WTC11 (cell line): ENCODE measurements around the gene PSORS1C1. TPM values are rescaled to one million over a fixed set of nuclear protein-coding genes. Genes with fewer than 3 reads are reported as not detected.

Experiments
- ATAC-seq: fragments of 200-7000 bp; cut with Tn5 transposase; 2 replicates; pipeline ENCODE4 v1.10.0; 2021; ENCODE audit warnings: mild to moderate bottlenecking, moderate library complexity
- CTCF ChIA-PET: fragments of 300-600 bp; sonication (Branson Sonifier 250); formaldehyde crosslinking; loops from one replicate; lab custom pipeline; 2021; ENCODE audit warnings: antibody characterized with exemption; lab: Charles Lee
- POLR2A ChIA-PET: fragments of 350-600 bp; sonication (Branson Sonifier 250); formaldehyde crosslinking; loops from one replicate; lab custom pipeline; 2021; ENCODE audit warnings: antibody characterized with exemption; lab: Charles Lee
- DNase-seq: peaks from one replicate; pipeline ENCODE4 v3.0.0; 2021; ENCODE audit warnings: low spot score
- H3K27ac Mint-ChIP-seq: 2 replicates; pipeline ENCODE4 v1.8.0; 2021; ENCODE audit warnings: mixed read lengths
- H3K27me3 Mint-ChIP-seq: 2 replicates; pipeline ENCODE4 v1.8.0; 2021; ENCODE audit warnings: low read depth, mild to moderate bottlenecking, moderate library complexity, mixed read lengths
- H3K36me3 Mint-ChIP-seq: 2 replicates; pipeline ENCODE4 v1.8.0; 2021; ENCODE audit warnings: mixed read lengths
- H3K4me1 Mint-ChIP-seq: 2 replicates; pipeline ENCODE4 v1.8.0; 2022; ENCODE audit warnings: mixed read lengths
- H3K4me3 Mint-ChIP-seq: 2 replicates; pipeline ENCODE4 v1.8.0; 2021; ENCODE audit warnings: mild to moderate bottlenecking, moderate library complexity, mixed read lengths
- H3K9me3 Mint-ChIP-seq: 2 replicates; pipeline ENCODE4 v1.8.0; 2021; ENCODE audit warnings: mixed read lengths
- AFF4 ChIP-seq: sonication (generic); formaldehyde crosslinking; IDR thresholded peaks from 2 replicates; pipeline ENCODE4 v1.8.1; 2023; ENCODE audit warnings: mild to moderate bottlenecking, missing genetic modification reagents, borderline replicate concordance
- GTF2I ChIP-seq: fragments of 250-450 bp; sonication (Bioruptor Pico); conservative IDR thresholded peaks from 2 replicates; pipeline ENCODE4 v1.4.0; 2021; ENCODE audit warnings: mild to moderate bottlenecking
- JUN ChIP-seq: sonication (generic); formaldehyde crosslinking; IDR thresholded peaks from 2 replicates; pipeline ENCODE4 v1.8.0; 2023; ENCODE audit warnings: mild to moderate bottlenecking, missing genetic modification reagents
- PRRX2 ChIP-seq: fragments of 250-450 bp; sonication (Bioruptor Pico); IDR thresholded peaks from 2 replicates; pipeline ENCODE4 v1.8.0; 2021; ENCODE audit warnings: mild to moderate bottlenecking
- SOX15 ChIP-seq: fragments of 250-450 bp; sonication (Bioruptor Pico); IDR thresholded peaks from 2 replicates; pipeline ENCODE4 v1.9.0; 2021; ENCODE audit warnings: mild to moderate bottlenecking
- TP53 ChIP-seq: sonication (generic); formaldehyde crosslinking; IDR thresholded peaks from 2 replicates; pipeline ENCODE4 v1.8.1; 2023; ENCODE audit warnings: mild to moderate bottlenecking, missing genetic modification reagents
- USF2 ChIP-seq: sonication (generic); formaldehyde crosslinking; IDR thresholded peaks from 2 replicates; pipeline ENCODE4 v1.8.1; 2023; ENCODE audit warnings: mild to moderate bottlenecking, missing genetic modification reagents, moderate library complexity
- ZNF219 ChIP-seq: sonication (generic); formaldehyde crosslinking; IDR thresholded peaks from 2 replicates; pipeline ENCODE4 v1.8.0; 2023; ENCODE audit warnings: missing genetic modification reagents, mild to moderate bottlenecking, borderline replicate concordance
- ZNF671 ChIP-seq: fragments of 250-450 bp; sonication (Bioruptor Pico); IDR thresholded peaks from 2 replicates; pipeline ENCODE4 v1.8.0; 2021; ENCODE audit warnings: mild to moderate bottlenecking
- total RNA-seq: library from RNA; stranded (reverse); gene quantifications from 3 replicates; pipeline ENCODE4 v1.2.3, GENCODE V29; 2021
- TF ChIP-seq, protein P1 (sequence below): sonication (generic); formaldehyde crosslinking; IDR thresholded peaks from 2 replicates; pipeline ENCODE4 v1.8.0; 2022; ENCODE audit warnings: mild to moderate bottlenecking, missing genetic modification reagents
- TF ChIP-seq, protein P2 (sequence below): fragments of 200-600 bp; IDR thresholded peaks from 2 replicates; pipeline ENCODE4 v1.8.0; 2022; ENCODE audit warnings: antibody characterized with exemption

The PSORS1C1 gene
- total RNA-seq, 1 experiment from 2014 or later: 0.66 TPM

DNA sequence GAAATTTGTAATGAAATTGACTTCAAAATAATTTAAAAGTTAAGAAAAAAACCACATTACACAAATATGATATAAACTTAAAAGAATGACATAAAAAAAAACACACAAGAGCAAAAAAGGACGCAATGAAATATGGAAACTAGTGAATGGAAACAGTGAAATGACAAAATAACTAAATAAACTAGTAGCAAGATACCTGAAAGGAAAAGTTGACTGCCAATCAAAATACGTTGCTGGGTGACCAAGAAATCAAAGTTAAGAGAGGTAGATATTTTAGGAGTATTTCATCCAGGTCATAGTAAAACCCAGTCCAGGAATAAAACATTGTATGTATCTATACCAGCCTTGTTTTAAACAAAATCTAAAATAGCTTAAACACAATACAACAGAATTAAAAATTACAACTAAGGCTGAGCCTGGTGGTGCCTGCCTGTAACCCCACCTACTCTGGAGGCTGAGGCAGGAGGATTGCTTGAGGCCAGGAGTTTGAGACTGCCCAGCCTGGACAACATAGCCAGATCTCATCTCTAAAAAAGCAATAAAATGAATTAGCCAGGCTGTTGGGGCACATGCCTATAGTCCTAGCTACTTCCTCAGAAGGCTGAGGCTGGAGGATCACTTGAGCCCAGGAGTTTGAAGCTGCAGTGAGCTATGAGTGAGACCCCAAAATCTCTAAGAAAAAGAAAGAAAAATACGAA is 24.2 kb upstream of the PSORS1C1 start:
- H3K27me3 Mint-ChIP-seq: no peaks in the 10 kb centered on the region

GRCh38 chr6:31090973-31091364 is 23.6 kb upstream of the PSORS1C1 start:
- POLR2A ChIA-PET: no interaction called here
- ATAC-seq: no peak

More for the DNA sequence above, 24.2 kb upstream of the PSORS1C1 start:
- ChIA-PET CTCF (interaction anchor here (0.9 to 2.6 kb wide), 4 partner anchors 10 to 102 kb away, joined by 3 to 12 read pairs (median 5); partner anchors contain the start of gene PSORS1C1), POLR2A (interaction anchor here (0.6 kb wide), 1 partner anchor 102 kb away, joined by 7 read pairs; no protein-coding TSS in a partner anchor)
- H3K4me1 Mint-ChIP-seq: peaks cover 20% of the 10 kb centered on the region
- no peak overlapping the region for H3K4me3 Mint-ChIP-seq
- DNase-seq (no peak), ATAC-seq (no peak)
- H3K27ac Mint-ChIP-seq: no peak overlapping the region
- no peaks in the 10 kb centered on the region for H3K36me3 Mint-ChIP-seq
- TF ChIP-seq GTF2I (CRISPR knock-in tag): peak; percentile 27; the same call in 1 of the 2 replicates
- TF ChIP-seq ZNF219: no peak
- H3K9me3 Mint-ChIP-seq: no peaks in the 10 kb centered on the region

DNA sequence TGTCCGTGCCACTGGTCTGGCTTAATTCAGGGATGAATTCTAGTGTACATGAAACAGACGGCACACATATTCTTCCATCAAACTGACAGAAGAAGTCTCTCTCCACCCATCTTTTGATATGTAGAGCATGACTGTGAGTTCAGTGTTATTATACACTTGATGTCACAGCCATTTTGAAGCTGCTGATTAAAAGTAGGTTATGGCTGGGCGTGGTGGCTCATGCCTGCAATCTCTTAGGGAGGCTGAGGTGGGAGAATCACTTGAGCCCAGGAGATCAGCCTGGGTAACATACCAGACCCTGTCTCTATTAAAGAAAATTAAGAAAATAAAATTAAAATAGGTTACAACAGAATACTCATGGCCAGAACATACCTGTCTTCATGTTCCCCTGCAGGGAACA is 22.9 kb upstream of the PSORS1C1 start:
- ChIA-PET POLR2A (no interaction called here), CTCF (interaction anchor here (0.8 to 2.6 kb wide), 4 partner anchors 8 to 419 kb away, joined by 3 to 12 read pairs (median 4); partner anchors contain the start of genes DHX16 and PSORS1C1)
- ATAC-seq (no peak), DNase-seq (no peak)
- Mint-ChIP-seq H3K4me3 (no peak overlapping the region), H3K9me3 (no peaks in the 10 kb centered on the region), H3K36me3 (no peaks in the 10 kb centered on the region), H3K27ac (no peak overlapping the region)
- TF ChIP-seq USF2 (CRISPR knock-in tag) (no peak), TP53 (no peak)
- TF ChIP-seq, all 79 proteins: peak for 0
- Mint-ChIP-seq H3K4me1 (peaks cover 27% of the 10 kb centered on the region), H3K27me3 (no peaks in the 10 kb centered on the region)

More at GRCh38 chr6:31090973-31091364, 23.6 kb upstream of the PSORS1C1 start:
- H3K27ac Mint-ChIP-seq: no peak overlapping the region; the same call in 1 of the 2 replicates
- H3K4me1 Mint-ChIP-seq: peaks cover 22% of the 10 kb centered on the region
- DNase-seq: no peak
- no peaks in the 10 kb centered on the region for H3K27me3 Mint-ChIP-seq
- H3K36me3 Mint-ChIP-seq: no peaks in the 10 kb centered on the region
- no peak overlapping the region for H3K4me3 Mint-ChIP-seq
- no peaks in the 10 kb centered on the region for H3K9me3 Mint-ChIP-seq
- CTCF ChIA-PET: interaction anchor here (0.9 to 2.6 kb wide), 4 partner anchors 11 to 102 kb away, joined by 3 to 12 read pairs (median 5); partner anchors contain the start of gene PSORS1C1
- no peak for TF ChIP-seq GTF2I (CRISPR knock-in tag)
- TF ChIP-seq SOX15 (CRISPR knock-in tag): no peak
- TF ChIP-seq, protein P1, sequence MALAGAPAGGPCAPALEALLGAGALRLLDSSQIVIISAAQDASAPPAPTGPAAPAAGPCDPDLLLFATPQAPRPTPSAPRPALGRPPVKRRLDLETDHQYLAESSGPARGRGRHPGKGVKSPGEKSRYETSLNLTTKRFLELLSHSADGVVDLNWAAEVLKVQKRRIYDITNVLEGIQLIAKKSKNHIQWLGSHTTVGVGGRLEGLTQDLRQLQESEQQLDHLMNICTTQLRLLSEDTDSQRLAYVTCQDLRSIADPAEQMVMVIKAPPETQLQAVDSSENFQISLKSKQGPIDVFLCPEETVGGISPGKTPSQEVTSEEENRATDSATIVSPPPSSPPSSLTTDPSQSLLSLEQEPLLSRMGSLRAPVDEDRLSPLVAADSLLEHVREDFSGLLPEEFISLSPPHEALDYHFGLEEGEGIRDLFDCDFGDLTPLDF (CRISPR knock-in tag): no peak
- TF ChIP-seq ZNF671 (CRISPR knock-in tag): no peak
- TF ChIP-seq, protein P2, sequence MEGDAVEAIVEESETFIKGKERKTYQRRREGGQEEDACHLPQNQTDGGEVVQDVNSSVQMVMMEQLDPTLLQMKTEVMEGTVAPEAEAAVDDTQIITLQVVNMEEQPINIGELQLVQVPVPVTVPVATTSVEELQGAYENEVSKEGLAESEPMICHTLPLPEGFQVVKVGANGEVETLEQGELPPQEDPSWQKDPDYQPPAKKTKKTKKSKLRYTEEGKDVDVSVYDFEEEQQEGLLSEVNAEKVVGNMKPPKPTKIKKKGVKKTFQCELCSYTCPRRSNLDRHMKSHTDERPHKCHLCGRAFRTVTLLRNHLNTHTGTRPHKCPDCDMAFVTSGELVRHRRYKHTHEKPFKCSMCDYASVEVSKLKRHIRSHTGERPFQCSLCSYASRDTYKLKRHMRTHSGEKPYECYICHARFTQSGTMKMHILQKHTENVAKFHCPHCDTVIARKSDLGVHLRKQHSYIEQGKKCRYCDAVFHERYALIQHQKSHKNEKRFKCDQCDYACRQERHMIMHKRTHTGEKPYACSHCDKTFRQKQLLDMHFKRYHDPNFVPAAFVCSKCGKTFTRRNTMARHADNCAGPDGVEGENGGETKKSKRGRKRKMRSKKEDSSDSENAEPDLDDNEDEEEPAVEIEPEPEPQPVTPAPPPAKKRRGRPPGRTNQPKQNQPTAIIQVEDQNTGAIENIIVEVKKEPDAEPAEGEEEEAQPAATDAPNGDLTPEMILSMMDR: no peak
- TF ChIP-seq PRRX2 (CRISPR knock-in tag): no peak
- no peak for TF ChIP-seq AFF4 (CRISPR knock-in tag)
- TF ChIP-seq JUN (CRISPR knock-in tag): no peak
